Astrocyte (in vitro differentiated cells and primary cell): Measurements from ENCODE around the gene MKLN1.
"Not testable (repeated sequence)": the region's sequence is repeated elsewhere in the genome, so short reads cannot be mapped to it uniquely, and the experiment has no call there.

Experiments used
- CTCF ChIP-seq: IDR thresholded peaks from 2 replicates; pipeline ENCODE4 v1.5.1; 2011; ENCODE audit warnings: low read depth, mild to moderate bottlenecking, inconsistent platforms, low read length, moderate library complexity; ENCODE audit not compliant: insufficient read depth
- EZH2 ChIP-seq: IDR thresholded peaks from 2 replicates; pipeline ENCODE4 v1.6.1; 2012; ENCODE audit warnings: mild to moderate bottlenecking, low read length, inconsistent platforms; ENCODE audit not compliant: insufficient read depth

- not testable (repeated sequence) for TF ChIP-seq CTCF, EZH2
Measured at GRCh38 chr7:131332729-131333128, 5.1 kb downstream of the MKLN1 start.
